Measurements from ENCODE around the gene SCARB1. TPM values are rescaled to one million over a fixed set of nuclear protein-coding genes. Genes with fewer than 3 reads are reported as not detected.

The SCARB1 gene
- total and polyA plus RNA-seq, 2 donors (not counting 3 experiments of a cell fraction or from before 2014, with no cell fraction given): 125 to 141 TPM

GRCh38 chr12:124761056-124761455 lies 102.6 kb downstream of the SCARB1 start:
- dilution Hi-C loops (cut with MboI; ENCODE audit: extremely low pct_ligation_motif_present, low sequenced_read_pairs): no loop called here
- POLR2A ChIA-PET: no interaction called here
- Histone ChIP-seq H2AFZ (ENCODE audit: low read depth, low read length) (no peak overlapping the region), H3K79me2 (ENCODE audit: control insufficient read depth, insufficient read depth, low read length) (no peaks in the 10 kb centered on the region), H3K4me2 (ENCODE audit: insufficient read depth, low read length) (no peak overlapping the region), H3K9me3 (replicated peaks; ENCODE audit: control insufficient read depth, insufficient read depth, low read length) (peaks cover 5% of the 10 kb centered on the region), H4K20me1 (replicated peaks; ENCODE audit: control insufficient read depth, extremely low read depth, insufficient read depth, low read length) (no peaks in the 10 kb centered on the region), H3K27ac (ENCODE audit: insufficient read depth, low read depth, low read length) (no peak overlapping the region), H3K36me3 (ENCODE audit: control insufficient read depth in 2 of 2, extremely low read depth in 1 of 2, insufficient read depth in 2 of 2, low read length in 2 of 2) (no peaks in the 10 kb centered on the region), H3K4me1 (ENCODE audit: control insufficient read depth, extremely low read depth, insufficient read depth, low read length) (no peaks in the 10 kb centered on the region), H3K27me3 (ENCODE audit: control insufficient read depth in 2 of 2, insufficient read depth in 2 of 2, low read length in 2 of 2) (no peaks in the 10 kb centered on the region), H3K4me3 (replicated peaks in 1 of 3; ENCODE audit: insufficient read depth in 1 of 3, low read depth in 1 of 3, low read length in 3 of 3) (no peak overlapping the region), H3K9ac (replicated peaks; ENCODE audit: extremely low read depth, insufficient read depth, low read length) (no peak overlapping the region), H3K9me1 (replicated peaks; ENCODE audit: control insufficient read depth, extremely low read depth, insufficient read depth, low read length) (no peaks in the 10 kb centered on the region)
- BruUV-seq (replicated peaks): no TSS peak
- no peak for DNase-seq (ENCODE audit: low read depth, low spot score)
- no peak for TF ChIP-seq POLR2AphosphoS5 (IDR thresholded peaks at IDR 0.05; ENCODE audit: insufficient read depth, low read depth, low read length)
- no peak for TF ChIP-seq GATA2 (IDR thresholded peaks at IDR 0.05; ENCODE audit: insufficient read depth, insufficient read length, low read depth, low read length)
- TF ChIP-seq POLR2A (IDR thresholded peaks at IDR 0.05; ENCODE audit: low read depth, low read length): no peak
- TF ChIP-seq, protein P1, sequence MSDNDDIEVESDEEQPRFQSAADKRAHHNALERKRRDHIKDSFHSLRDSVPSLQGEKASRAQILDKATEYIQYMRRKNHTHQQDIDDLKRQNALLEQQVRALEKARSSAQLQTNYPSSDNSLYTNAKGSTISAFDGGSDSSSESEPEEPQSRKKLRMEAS (IDR thresholded peaks at IDR 0.05; ENCODE audit: insufficient read depth, insufficient read length): no peak
- no peak for TF ChIP-seq EZH2 (IDR thresholded peaks at IDR 0.05; ENCODE audit: borderline replicate concordance, low read depth, low read length, severe bottlenecking)
- TF ChIP-seq JUN (IDR thresholded peaks at IDR 0.05; ENCODE audit: borderline replicate concordance, insufficient read depth, insufficient read length, low read depth): no peak
- TF ChIP-seq MYC (IDR thresholded peaks at IDR 0.05; ENCODE audit: low read depth, low read length): no peak
- TF ChIP-seq FOS (IDR thresholded peaks at IDR 0.05; ENCODE audit: borderline replicate concordance, insufficient read depth, low read length): no peak
- no peak for TF ChIP-seq CTCF (IDR thresholded peaks at IDR 0.05; ENCODE audit: extremely low read depth in 1 of 2, insufficient read depth in 1 of 2, low read depth in 1 of 2, low read length in 2 of 2)
- FAIRE-seq: no peak
- intact Hi-C loops (cut with micrococcal nuclease): no loop called here
- CTCF ChIA-PET: interaction anchor here (1.1 to 1.3 kb wide), 2 partner anchors 12 to 194 kb away, joined by 3 to 4 read pairs; partner anchors contain the start of gene NCOR2
